LNCaP clone FGC (cell line): ENCODE data around the gene WNT11.
A peak's percentile ranks its signal among the peaks of the same experiment; 100 is the strongest.

Source experiments
- DNase-seq: peaks from one replicate; pipeline ENCODE4 v3.0.0-alpha.2; 2011; ENCODE audit warnings: low read depth
- H3K4me3 ChIP-seq: 2 replicates; pipeline ENCODE4 v1.5.1; 2011; ENCODE audit warnings: mild to moderate bottlenecking, low read depth, low read length, control low read depth
- CTCF ChIP-seq: IDR thresholded peaks from 2 replicates; pipeline ENCODE4 v1.5.1; 2012; ENCODE audit warnings: mild to moderate bottlenecking; ENCODE audit not compliant: control insufficient read depth, insufficient read depth; ENCODE audit errors: extremely low read depth

The WNT11 gene

GRCh38 chr11:76155500-76156227 lies 50.6 kb downstream of the WNT11 start:
- no peak overlapping the region for H3K4me3 ChIP-seq
- no peak for TF ChIP-seq CTCF
- no peak for DNase-seq

- H3K4me3 ChIP-seq: no peak overlapping the region
- no peak for DNase-seq
- TF ChIP-seq CTCF: no peak
Observed at GRCh38 chr11:76153571-76153923, 52.8 kb downstream of the WNT11 start.

GRCh38 chr11:76152741-76153570 lies 53.3 kb downstream of the WNT11 start:
- no peak overlapping the region for H3K4me3 ChIP-seq
- no peak for DNase-seq
- no peak for TF ChIP-seq CTCF

GRCh38 chr11:76152086-76152681 lies 54.1 kb downstream of the WNT11 start:
- no peak overlapping the region for H3K4me3 ChIP-seq
- no peak for DNase-seq
- peak; percentile 99 for TF ChIP-seq CTCF

GRCh38 chr11:76151556-76152085 lies 54.7 kb downstream of the WNT11 start:
- no peak for DNase-seq
- H3K4me3 ChIP-seq: no peak overlapping the region
- TF ChIP-seq CTCF: no peak

DNA sequence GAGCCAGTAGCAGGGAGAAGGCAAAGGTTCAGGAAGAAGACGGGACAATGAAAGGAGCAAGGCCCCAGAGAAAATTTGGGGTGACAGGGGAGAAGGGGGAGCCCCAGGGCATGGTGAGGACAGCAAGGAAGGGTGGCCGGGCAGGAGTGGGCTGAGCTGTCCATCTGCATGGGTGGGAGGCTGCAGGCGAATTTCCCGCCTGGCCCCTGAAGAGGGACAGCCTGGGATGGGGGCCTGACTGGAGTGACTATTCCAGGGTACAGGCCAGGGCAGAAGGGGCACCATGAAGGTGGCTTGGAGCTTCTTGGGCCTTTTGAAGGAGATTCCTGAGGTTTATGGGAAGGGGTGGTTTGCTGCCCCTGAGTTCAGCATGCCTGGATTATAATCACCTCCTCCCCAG lies 56.2 kb downstream of the WNT11 start:
- no peak for DNase-seq
- H3K4me3 ChIP-seq: no peak overlapping the region
- no peak for TF ChIP-seq CTCF
